GM21737 (cell line): ENCODE data around the gene TRIL.

ENCODE experiments used
- ATAC-seq: cut with Tn5 transposase; IDR thresholded peaks from one replicate; pipeline ENCODE4 v1.9.1; 2021; ENCODE audit warnings: mild to moderate bottlenecking, moderate library complexity; ENCODE audit not compliant: unreplicated experiment

TRIL gene

DNA sequence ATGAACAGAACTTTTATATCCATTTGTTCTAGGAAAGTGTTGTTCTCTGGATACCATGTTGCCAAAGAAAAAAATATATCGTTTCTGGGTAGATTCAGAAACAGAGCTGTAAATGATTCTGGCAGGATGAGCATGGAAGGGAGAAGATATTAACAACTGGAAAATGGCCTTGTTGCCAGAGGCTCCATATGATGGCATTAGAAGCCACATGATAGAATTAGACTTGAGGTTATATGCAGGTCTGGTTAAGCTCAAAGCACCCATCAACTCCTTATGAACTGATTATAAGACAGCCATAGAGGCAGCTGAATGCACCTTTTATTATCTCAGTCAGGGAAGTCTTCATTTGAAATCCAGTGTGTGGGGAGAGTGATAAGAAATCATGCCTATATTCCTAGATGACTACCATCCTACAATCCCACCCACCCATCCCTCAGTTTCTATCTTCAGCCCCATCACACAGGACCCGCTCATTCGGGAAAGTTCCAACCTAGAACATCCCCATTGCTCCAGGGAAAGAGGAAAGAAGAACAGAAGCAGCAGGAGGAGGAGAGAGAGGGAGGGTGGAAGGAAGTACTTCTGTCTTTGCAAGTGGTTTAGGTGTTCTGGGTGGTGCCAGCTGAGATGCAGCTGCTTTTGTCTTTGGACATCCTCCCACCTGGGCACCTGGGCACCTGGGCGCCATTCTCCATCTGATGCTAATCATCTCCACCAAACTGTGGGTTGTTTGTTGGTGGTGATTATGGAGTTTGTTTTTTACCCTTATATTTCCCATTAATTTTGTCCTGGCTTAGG, 25.5 kb upstream of the TRIL start:
- no peak for ATAC-seq

DNA sequence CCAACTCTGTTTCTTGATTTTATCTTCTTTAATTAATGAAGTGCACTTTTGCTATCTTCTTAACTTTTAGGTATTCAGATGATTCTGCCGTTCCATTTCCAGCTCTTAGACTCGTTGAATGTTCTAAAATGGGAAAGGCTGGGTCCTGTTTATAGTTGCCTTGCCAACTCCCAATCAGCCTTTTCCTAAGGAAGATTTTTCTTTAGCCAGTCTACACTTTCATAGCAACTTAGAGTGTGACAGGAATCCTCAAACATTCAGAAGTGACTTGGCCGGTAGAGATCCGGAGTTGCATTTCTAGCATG, 23.0 kb upstream of the TRIL start:
- ATAC-seq, result no peak

DNA sequence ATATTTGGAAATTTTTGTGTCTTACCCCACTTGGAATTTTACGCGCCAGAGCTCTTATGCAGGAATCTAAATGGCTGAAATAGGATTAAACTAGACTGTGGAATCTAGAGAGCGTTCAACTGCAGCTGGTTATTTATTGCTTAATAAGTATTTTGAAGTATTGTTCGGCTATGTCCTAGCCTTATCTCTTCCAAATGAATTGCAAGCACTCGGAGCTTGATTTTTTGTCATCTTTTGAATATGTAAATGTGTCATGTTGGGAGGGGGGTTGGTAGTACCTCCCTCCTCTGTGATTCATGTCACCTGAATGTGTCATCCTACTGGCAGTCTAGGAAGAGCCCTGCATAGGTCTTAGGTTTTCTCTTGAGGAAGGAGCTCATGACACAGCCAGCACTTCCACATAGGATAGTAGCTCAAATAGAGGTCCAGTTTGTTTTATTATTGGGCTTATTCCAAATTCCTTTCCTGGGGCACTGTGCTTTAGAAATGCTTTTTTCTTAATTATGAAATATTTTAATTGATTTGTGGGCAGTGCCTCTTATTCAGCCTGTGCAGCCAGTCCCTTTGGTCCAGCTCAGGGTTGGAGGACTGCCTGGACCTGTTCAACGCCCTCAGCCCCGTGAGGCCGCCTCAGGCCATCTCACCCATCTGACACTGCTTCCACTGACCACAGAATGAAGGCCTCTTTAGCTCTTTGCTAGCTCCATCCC, 22.5 kb upstream of the TRIL start:
- no peak for ATAC-seq

DNA sequence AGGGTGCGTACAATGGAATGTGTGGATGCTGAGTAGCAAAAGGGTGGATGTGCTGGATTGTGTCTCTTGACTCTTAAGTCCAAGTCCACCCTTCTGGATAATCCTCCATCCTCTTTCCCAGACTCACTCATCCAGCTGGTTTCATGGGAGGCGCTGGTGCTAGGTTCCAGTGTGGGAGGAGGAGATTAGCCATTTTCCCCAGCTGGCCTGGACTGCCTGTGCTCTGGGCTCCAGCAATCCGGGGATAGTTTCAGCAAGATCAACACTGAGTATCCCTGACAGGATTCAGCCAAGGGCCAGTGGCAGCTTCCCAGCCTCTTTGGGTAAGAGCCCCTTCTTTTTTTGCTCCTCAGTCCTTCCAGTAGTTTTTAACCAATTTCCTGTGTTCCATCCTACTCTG, 21.6 kb upstream of the TRIL start:
- no peak for ATAC-seq

DNA sequence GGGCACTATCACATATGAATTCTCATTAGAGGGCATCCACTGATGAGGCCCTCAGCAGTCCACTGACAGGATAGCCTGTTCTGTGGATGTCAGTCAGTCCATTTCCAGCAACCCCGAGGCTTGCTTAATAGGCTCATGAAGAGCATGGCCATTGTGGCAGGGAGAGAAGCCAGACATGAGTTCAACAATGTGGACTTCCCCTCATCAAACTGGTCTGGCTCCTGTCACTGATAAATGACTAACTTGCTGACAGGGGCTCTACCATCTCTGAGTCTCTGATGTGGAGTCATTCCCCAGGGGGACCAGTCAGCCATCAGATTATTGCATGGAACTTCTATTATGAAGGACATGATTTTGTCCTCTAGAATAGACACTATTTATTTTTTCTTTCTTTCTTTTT, 19.8 kb upstream of the TRIL start:
- no peak for ATAC-seq

DNA sequence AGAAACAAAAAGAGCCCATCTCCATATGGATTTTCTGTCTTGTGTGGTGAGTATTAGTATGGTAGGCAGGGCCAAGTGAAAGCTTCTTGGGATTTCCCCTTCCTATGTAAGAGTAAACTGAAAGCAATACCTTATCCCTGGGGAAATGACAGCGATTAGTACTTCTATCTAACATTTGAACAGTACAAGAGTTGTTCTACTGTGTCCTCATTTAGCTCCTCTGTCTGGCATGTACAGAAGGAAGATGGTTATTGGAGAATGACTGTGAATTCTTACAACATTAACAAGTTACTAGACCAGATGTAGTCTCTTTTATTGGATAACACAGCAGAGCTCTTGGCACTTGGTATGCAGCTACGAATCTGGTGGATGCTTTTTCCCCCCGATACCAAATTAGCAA, 17.9 kb upstream of the TRIL start:
- no peak for ATAC-seq

DNA sequence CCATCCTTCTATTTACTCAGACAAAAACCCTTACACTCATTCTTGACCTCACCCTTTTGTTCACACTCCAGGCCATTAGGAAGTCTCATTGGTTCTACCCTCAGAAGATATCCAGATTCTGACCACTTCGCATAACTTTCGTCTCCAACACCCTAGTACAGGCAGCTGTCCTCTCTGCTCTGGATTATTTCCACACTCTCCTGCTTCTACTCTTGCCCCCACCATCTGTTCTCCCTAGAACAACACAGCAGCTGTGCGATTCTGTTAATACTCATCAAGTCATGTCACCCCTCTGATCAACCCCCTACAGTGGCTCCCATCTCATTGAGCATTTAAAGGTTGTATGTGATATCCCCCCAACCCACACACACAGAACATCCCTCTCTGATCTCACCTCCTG, 15.5 kb upstream of the TRIL start:
- no peak for ATAC-seq

DNA sequence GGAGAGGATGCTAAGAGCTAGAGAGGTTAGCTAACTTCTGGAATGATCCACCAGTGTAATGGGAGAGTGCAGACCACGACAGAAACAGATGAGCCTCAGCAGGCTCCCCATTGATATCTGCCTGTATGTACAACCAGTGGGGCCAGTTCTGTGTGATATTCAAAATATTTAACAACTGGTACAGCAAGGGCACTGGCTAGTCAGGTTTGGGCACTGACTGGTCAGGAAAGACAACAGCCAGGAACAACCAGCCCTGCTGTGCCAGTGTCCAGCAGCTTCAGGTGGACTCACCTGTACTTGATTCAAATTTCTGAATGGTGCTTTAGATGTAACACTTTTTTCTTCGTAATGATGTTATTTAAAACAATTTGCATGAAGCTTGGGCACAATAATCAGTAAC, 5.9 kb upstream of the TRIL start:
- no peak for ATAC-seq

DNA sequence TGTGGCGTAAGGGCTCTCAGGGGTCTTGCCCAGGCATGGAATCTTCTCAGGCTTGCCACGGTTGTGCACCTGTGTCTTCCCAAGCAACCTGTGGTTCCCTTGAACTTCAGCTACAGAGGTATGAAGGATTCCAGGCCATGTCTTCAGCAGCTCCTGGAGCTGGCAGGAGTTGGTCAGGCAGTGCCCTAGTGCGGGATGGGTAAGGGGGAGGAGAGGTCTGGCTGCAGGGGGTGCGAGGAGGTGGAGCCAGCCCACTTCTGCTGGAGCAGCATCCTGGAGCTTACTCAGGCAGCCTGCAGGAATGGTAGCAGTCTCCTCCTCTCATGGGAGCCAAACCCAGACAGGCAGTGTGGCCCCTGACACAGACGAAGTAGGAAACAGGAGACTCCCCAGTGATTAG, 3.8 kb upstream of the TRIL start:
- ATAC-seq, result no peak

DNA sequence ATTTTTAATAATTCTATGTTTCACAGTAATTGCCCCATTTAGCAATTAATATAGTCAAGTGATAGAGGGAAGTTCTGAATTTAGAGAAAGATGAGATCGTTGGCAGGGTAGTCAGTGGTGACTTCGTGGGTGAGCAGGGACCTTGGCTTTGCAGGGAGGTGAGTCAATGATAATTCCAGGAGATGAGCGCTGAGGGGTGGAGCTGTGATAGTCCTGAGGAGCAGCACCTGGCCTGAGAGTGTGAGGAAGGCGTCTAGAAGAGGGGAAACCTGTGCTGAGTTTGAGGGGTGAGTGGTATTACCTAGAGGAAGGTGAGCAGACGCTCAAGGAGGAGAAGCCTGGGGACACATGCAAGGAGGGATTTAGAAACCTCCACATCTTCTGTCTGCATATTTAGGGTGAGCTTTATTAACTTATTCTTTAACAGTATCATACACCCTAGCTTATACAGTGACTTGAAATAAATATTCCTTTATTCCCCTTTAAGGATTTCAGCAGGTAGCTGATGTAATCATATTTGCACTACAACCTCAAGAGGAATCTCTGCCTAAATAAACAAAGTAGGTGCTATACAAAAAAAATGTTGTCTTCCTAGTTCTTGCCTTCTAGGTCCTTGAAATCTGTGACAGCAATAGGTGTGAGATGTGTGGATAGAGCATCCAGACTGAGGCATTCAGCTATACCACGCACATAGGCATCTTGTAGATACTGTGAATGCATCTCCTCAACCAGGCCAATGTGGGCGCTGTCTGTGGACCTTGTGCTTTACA, 2.1 kb upstream of the TRIL start:
- no peak for ATAC-seq

DNA sequence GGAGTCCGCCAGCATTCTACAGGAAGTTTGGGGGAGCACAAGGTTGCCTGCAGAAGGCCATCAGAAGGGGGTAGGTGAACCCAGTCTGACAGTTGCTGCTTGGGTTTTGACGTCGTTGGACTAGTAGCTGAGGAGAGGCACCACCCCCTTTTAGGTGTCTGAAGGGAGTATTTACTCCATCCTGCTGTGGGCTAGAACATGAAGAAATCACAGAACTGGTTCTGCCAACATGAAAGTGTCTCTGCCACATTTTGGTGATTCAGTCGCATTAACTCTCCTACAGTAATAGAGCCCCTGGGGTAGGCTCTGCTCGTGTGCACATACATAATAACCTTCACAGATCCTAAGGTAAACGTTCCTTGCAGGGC, 834 bp upstream of the TRIL start:
- no peak for ATAC-seq

DNA sequence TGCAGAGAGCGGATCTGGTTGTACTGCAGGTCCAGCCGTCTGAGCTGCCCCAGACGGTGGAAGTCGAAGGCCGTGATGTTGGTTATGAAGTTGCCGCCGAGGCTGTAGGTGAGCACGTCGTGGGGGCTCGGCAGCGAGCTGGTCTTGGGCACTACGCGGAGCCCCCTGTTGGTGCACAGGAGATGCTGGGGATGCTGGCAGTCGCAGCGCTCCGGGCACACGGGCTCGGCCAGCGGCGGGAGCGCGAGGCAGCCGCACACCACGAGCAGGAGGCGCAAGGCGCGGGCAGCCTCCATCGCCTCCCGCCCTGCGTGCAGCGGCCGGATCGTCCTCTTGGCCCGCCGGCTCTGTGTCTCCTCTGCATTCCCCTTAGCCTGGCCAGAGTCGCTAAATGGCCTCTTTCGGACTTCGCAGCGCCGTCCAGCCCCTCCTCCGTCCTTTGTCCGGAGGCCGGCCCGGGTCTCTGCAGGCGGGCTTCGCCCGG, 337 bp downstream of the TRIL start:
- ATAC-seq, result no peak

DNA sequence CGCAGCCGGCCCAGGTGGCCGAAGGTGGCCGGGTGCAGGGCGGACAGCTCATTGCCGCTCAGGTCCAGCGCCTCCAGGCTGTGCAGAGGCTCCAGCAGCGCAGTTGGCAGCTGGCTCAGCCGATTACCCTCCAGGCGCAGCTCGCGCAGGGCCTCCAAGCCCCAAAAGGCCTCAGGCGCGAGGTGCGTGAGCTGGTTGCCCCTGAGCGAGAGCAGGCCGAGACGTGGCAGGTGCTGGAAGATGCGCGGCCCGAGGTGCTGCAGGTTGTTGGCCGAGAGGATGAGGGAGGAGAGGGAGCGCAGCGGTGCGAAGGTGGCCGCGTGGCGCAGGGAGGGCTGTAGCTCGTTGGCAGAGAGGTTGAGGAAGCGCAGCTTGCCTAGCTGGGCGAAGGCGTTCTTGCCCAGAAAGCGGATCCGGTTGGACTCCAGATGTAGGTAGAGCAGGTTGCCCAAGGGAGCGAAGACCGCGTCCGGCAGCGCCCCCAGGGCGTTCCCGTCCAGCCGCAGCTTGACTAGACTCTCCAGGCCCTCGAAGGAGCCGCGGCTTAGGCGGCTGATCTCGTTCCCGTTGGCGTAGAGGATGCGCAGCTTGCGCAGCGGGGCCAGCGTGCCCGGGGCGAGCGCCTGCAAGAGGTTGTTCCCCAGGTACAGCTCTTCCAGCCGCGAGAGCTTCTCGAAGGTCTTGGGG, 923 bp downstream of the TRIL start:
- no peak for ATAC-seq

DNA sequence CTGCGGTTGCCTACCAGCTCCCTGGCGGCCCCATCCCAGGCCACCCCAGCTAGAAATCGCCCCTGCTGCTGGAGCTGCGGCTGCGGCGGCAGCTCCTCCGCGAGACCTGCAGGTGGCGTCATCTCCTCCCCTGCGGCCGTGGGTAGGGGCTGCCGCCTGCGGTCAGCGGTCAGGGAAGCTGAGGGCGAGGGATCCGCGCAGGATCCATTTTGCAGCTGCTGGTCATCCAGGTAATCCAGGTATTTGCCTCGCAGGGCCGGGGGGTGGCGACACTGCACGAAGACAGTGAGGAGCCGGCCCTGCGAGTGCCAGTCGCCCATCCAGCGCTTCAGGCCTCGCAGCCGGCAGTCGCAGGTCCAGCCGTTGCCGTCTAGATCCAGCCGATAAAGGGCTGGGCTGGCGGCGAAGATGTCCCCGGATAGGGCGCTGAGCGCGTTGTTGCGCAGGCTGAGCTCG, 1.5 kb downstream of the TRIL start:
- ATAC-seq, result no peak

DNA sequence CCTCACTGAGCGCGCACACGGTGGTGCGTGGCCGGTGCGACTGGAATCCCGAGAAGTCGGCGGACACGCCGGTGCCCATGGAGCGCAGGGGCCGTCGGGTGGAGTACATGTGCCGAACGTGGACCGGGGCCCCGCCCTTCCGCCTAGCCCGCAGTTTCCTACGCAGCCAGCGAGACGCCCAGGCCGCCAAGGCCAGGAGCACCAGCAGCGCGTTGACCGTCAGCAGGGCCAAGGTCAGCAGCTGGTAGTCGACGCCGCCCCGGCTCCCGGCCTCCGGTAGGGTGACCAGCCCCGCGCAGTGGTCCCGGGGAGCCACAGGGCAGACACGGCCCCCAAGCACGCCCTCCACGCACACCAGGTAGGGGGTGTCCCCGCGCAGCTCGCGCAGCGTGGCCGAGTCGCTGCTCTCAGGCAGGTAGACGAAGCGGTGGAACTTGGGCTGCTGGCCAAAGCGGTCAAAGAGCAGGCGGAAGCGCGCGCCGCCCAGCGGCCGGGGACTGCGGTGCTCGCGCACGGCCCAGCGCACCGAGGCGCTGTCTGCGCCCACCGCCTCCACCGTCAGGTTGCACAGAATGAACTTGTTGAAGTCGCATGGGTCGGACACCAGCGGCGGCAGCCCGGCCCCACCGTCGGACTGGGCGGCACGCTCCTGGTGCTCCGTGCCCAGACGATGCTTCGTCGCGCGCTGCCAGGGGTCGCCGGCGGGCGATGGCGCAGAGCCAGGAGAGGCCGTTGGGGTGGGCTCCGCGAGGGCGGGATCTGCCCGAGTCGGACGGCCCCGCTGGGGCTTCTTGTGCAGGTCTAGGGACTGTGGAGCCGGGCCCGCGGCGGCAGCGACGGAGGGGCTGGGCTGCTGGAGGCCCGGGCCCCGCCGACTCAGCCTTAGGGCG, 2.2 kb downstream of the TRIL start:
- ATAC-seq, result no peak

DNA sequence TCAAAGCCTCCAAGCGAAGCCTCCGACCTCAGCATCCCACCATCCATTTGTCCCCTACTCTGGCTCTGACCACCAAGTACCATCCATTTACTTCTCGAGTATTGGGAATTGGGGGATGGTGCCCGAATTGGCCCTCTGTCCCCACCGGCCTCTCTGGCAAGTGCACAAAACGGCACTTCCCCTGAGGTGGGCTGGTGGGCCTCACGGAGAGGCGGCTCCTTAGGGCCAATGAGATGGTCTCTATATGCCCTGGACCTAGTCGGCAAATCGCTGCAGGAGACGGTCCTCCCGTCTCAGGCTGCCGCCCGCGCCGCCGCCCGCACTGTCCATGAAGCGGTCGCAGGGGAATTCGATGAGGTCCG, 2.8 kb downstream of the TRIL start:
- no peak for ATAC-seq

DNA sequence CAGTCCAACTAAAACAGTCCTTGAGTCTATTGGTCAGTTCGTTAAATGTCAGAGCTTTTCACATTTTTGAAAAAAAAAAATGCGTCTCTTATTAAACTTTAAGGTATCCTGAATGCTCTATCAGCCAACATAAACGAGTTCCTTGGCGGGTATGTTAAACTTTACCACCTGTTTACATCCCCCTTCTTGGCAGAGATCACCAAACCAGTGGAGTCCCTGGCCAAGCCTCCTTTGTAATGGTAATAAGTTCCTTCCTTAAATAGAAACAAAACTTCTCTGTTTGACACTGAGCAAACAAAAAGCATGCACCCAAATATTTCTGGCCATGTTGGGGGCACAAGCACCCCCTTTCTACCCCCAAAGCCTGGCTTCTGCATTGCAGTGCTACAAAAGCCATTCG, 3.2 kb downstream of the TRIL start:
- no peak for ATAC-seq

DNA sequence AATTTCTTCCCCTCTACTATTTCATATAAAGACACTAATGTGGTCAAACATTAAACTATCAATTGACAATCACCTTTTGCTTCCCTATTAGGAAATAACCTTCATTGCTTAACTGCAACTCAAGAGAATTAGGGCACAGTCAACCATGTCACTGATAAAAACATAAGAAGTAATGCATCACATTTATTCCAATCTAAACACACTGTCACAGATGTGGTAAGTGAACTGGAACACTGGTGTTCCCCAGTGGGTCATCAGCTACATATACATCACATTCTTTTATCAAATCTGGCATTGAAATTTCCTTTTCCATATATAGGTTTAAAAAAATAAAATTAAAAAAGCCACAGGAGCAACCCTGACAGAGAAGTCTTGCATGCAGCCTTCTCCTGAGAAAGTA, 3.7 kb downstream of the TRIL start:
- ATAC-seq, result no peak

DNA sequence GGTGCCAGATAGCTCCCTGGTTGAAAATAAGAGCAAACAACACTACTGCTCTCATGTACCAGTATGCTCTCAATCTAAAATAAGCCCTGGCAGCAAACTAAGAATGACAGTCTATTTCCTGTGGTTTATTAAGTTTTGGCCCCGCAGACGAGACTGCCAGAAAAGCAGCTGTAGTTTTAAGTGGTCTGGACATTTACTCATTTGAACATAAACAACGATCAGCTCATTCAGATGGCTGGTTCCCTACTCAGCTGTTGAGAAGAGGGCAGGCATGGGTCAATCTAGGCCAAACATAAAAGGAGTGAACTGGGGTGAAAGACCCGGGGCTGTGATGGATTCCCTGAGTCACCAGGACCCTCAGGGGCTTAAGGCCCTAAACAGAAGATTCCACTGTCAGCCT, 4.5 kb downstream of the TRIL start:
- ATAC-seq, result no peak

DNA sequence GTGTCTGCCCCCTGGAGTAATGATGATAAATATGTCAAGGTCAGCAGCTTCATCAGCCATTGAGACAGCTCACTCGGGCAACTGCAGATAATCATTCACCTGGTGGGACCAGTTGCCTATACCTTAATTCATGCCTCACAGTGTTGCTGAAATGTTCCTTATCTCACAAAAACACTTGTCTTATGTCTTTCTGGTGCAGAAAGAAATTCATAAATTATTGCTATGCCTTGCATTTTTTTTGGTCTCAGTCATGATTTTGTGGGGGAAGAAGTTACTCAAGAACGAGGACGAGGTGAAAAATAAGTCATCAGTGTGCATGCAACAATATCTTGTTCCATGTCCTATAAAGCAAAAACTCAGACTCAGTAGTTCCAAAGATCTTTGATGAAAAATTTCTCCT, 16.0 kb downstream of the TRIL start:
- ATAC-seq, result no peak
